MM.1S (cell line): Measurements from ENCODE around the gene COP1.

Source experiments
- CTCF ChIP-seq: fragments of 300-600 bp; sonication (generic); IDR thresholded peaks from 2 replicates; pipeline ENCODE4 v1.5.1; 2016; ENCODE audit warnings: antibody characterized with exemption, low read length, mixed read lengths
- EZH2 ChIP-seq: fragments of 300-600 bp; sonication (generic); optimal IDR thresholded peaks from 2 replicates; pipeline ENCODE3; 2017; ENCODE audit warnings: low read depth, mild to moderate bottlenecking, antibody characterized with exemption, low read length, mixed read lengths
- EZH2phosphoT487 ChIP-seq: fragments of 300-600 bp; sonication (generic); IDR thresholded peaks from 2 replicates; pipeline ENCODE4 v1.6.1; 2018; ENCODE audit warnings: antibody characterized with exemption, low read length

GRCh38 chr1:176177764-176178163, 29.3 kb downstream of the COP1 start:
- TF ChIP-seq CTCF (no peak), EZH2phosphoT487 (no peak), EZH2 (no peak)
